SK-N-SH (cell line): Measurements from ENCODE around the gene MAP7.

Experiments
- EP300 ChIP-seq, 2 experiments: IDR thresholded peaks; 2 replicates each; pipeline versions ENCODE4 v1.4.0 to v1.6.1; 2012; ENCODE audit warnings: borderline replicate concordance in 1 of 2, low read depth in 1 of 2, low read length in 1 of 2
- EZH2phosphoT487 ChIP-seq: fragments of 200-600 bp; sonication (generic); IDR thresholded peaks from 2 replicates; pipeline ENCODE4 v1.6.1; 2017; ENCODE audit warnings: low read depth, mixed run types, mild to moderate bottlenecking, antibody characterized with exemption, moderate library complexity, borderline replicate concordance
- FOSL2 ChIP-seq: IDR thresholded peaks from 2 replicates; pipeline ENCODE4 v1.4.0; 2012; ENCODE audit warnings: low read depth, mild to moderate bottlenecking, moderate library complexity, borderline replicate concordance
- GABPA ChIP-seq: IDR thresholded peaks from 2 replicates; pipeline ENCODE4 v1.4.0; 2012; ENCODE audit warnings: low read depth, mild to moderate bottlenecking
- RAD21 ChIP-seq: IDR thresholded peaks from 2 replicates; pipeline ENCODE4 v1.6.1; 2012; ENCODE audit warnings: mild to moderate bottlenecking, low read length
- RCOR1 ChIP-seq: fragments of 150-350 bp; IDR thresholded peaks from 2 replicates; pipeline ENCODE4 v1.6.1; 2017; ENCODE audit warnings: antibody characterized with exemption, low read length
- RFX5 ChIP-seq: IDR thresholded peaks from 2 replicates; pipeline ENCODE4 v1.6.1; 2012; ENCODE audit warnings: mild to moderate bottlenecking, improper control_type of control experiment, low read length
- SIN3A ChIP-seq: IDR thresholded peaks from 2 replicates; pipeline ENCODE4 v1.6.1; 2012; ENCODE audit warnings: low read depth, mild to moderate bottlenecking, low read length, moderate library complexity, borderline replicate concordance
- TF ChIP-seq, protein P1 (sequence below): fragments of 200-600 bp; sonication (generic); IDR thresholded peaks from 2 replicates; pipeline ENCODE4 v1.6.1; 2017; ENCODE audit warnings: antibody characterized with exemption, mild to moderate bottlenecking, moderate library complexity
- TF ChIP-seq, protein P2 (sequence below): IDR thresholded peaks from 2 replicates; pipeline ENCODE4 v1.6.1; 2012; ENCODE audit warnings: mild to moderate bottlenecking, low read depth, low read length, moderate library complexity
- TF ChIP-seq, protein P3 (sequence below): IDR thresholded peaks from 2 replicates; pipeline ENCODE4 v1.4.0; 2012; ENCODE audit warnings: low read depth, borderline replicate concordance

DNA sequence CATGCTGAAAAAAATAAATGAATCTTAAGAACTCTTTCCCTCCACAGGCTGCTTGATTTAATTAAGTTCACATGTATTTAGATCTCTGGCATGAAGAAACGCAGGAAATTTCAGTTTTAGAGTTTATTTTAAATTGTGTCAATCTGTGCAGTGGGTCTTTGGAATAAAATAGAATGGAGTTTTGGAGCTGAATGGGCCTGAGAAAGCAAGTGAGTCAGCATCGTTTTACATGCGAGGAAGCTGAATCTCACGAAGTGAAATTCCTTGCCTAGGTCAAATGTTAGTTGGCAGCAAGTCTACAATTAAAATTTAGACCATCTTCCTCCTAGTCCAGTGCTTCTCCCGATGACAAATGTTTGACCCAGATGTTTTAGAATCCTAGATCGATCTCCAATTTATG lies 22.4 kb downstream of the MAP7 start:
- no peak for TF ChIP-seq RCOR1
- TF ChIP-seq, protein P1, sequence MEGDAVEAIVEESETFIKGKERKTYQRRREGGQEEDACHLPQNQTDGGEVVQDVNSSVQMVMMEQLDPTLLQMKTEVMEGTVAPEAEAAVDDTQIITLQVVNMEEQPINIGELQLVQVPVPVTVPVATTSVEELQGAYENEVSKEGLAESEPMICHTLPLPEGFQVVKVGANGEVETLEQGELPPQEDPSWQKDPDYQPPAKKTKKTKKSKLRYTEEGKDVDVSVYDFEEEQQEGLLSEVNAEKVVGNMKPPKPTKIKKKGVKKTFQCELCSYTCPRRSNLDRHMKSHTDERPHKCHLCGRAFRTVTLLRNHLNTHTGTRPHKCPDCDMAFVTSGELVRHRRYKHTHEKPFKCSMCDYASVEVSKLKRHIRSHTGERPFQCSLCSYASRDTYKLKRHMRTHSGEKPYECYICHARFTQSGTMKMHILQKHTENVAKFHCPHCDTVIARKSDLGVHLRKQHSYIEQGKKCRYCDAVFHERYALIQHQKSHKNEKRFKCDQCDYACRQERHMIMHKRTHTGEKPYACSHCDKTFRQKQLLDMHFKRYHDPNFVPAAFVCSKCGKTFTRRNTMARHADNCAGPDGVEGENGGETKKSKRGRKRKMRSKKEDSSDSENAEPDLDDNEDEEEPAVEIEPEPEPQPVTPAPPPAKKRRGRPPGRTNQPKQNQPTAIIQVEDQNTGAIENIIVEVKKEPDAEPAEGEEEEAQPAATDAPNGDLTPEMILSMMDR = no peak
- TF ChIP-seq FOSL2 = no peak
- TF ChIP-seq EZH2phosphoT487 = no peak
- TF ChIP-seq SIN3A = no peak
- TF ChIP-seq, protein P2, sequence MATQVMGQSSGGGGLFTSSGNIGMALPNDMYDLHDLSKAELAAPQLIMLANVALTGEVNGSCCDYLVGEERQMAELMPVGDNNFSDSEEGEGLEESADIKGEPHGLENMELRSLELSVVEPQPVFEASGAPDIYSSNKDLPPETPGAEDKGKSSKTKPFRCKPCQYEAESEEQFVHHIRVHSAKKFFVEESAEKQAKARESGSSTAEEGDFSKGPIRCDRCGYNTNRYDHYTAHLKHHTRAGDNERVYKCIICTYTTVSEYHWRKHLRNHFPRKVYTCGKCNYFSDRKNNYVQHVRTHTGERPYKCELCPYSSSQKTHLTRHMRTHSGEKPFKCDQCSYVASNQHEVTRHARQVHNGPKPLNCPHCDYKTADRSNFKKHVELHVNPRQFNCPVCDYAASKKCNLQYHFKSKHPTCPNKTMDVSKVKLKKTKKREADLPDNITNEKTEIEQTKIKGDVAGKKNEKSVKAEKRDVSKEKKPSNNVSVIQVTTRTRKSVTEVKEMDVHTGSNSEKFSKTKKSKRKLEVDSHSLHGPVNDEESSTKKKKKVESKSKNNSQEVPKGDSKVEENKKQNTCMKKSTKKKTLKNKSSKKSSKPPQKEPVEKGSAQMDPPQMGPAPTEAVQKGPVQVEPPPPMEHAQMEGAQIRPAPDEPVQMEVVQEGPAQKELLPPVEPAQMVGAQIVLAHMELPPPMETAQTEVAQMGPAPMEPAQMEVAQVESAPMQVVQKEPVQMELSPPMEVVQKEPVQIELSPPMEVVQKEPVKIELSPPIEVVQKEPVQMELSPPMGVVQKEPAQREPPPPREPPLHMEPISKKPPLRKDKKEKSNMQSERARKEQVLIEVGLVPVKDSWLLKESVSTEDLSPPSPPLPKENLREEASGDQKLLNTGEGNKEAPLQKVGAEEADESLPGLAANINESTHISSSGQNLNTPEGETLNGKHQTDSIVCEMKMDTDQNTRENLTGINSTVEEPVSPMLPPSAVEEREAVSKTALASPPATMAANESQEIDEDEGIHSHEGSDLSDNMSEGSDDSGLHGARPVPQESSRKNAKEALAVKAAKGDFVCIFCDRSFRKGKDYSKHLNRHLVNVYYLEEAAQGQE = no peak
- no peak for TF ChIP-seq RFX5
- TF ChIP-seq GABPA = no peak
- no peak for TF ChIP-seq RAD21
- no peak for TF ChIP-seq EP300 (IDR thresholded peaks at IDR 0.05; ENCODE audit: borderline replicate concordance in 1 of 2, low read depth in 1 of 2, low read length in 1 of 2)
- TF ChIP-seq, protein P3, sequence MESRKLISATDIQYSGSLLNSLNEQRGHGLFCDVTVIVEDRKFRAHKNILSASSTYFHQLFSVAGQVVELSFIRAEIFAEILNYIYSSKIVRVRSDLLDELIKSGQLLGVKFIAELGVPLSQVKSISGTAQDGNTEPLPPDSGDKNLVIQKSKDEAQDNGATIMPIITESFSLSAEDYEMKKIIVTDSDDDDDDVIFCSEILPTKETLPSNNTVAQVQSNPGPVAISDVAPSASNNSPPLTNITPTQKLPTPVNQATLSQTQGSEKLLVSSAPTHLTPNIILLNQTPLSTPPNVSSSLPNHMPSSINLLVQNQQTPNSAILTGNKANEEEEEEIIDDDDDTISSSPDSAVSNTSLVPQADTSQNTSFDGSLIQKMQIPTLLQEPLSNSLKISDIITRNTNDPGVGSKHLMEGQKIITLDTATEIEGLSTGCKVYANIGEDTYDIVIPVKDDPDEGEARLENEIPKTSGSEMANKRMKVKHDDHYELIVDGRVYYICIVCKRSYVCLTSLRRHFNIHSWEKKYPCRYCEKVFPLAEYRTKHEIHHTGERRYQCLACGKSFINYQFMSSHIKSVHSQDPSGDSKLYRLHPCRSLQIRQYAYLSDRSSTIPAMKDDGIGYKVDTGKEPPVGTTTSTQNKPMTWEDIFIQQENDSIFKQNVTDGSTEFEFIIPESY = no peak
